ENCODE results near the gene ABHD12.

DNA sequence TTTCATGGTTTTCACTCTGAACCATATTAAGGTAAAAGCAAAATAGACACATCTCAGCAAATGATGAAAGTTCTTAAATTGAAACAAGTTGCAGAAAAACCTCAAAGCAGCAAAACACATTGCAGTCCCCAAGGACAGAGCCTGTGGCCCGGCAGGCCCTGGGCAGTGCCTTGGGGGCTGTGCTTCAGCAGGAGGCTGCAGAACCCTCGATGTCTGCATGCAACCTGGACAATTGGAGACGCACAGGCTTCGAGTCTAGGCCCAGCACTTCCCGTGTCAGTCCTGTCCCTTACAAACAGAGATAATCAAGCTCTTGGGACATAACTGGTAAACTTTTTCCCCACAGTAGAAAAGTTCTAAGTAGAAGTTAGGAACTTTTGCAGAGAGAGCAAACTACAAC lies 133.5 kb downstream of the ABHD12 start:
- TF ChIP-seq, protein P1, sequence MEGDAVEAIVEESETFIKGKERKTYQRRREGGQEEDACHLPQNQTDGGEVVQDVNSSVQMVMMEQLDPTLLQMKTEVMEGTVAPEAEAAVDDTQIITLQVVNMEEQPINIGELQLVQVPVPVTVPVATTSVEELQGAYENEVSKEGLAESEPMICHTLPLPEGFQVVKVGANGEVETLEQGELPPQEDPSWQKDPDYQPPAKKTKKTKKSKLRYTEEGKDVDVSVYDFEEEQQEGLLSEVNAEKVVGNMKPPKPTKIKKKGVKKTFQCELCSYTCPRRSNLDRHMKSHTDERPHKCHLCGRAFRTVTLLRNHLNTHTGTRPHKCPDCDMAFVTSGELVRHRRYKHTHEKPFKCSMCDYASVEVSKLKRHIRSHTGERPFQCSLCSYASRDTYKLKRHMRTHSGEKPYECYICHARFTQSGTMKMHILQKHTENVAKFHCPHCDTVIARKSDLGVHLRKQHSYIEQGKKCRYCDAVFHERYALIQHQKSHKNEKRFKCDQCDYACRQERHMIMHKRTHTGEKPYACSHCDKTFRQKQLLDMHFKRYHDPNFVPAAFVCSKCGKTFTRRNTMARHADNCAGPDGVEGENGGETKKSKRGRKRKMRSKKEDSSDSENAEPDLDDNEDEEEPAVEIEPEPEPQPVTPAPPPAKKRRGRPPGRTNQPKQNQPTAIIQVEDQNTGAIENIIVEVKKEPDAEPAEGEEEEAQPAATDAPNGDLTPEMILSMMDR (conservative IDR thresholded peaks at IDR 0.05), result no peak
- TF ChIP-seq EZH2 (IDR thresholded peaks at IDR 0.05; ENCODE audit: low read depth), result no peak

Data from PC-9 (cell line).